Gastrocnemius medialis (tissue), 4 donors: ENCODE results near the gene PFDN1. TPM values are rescaled to one million over a fixed set of nuclear protein-coding genes. Genes with fewer than 3 reads are reported as not detected.

ENCODE experiments used
- ATAC-seq, 2 donors: fragments of 150-250 bp; one replicate each; pipeline ENCODE4 v1.9.1; 2016
- DNase-seq, 2 donors: peaks; one replicate each; pipeline ENCODE4 v3.0.0-alpha.2; 2019
- H3K27ac ChIP-seq, 4 donors: fragments of 200-600 bp; sonication (generic); 1 replicate in 1 of 4; 2 replicates in 3 of 4; pipeline ENCODE4 v1.5.1; 2016 to 2018; ENCODE audit warnings: mild to moderate bottlenecking in 2 of 4, moderate library complexity in 1 of 4
- H3K27me3 ChIP-seq, 3 donors: fragments of 200-600 bp; sonication (generic) in 2 of 3; 1 replicate in 1 of 3; 2 replicates in 2 of 3; pipeline versions ENCODE4 v1.5.1 to v1.6.0; 2016 to 2019; ENCODE audit warnings: mild to moderate bottlenecking in 1 of 3, moderate library complexity in 1 of 3
- H3K36me3 ChIP-seq, 2 donors: fragments of 200-600 bp; sonication (generic) in 1 of 2; one replicate each; pipeline ENCODE4 v1.5.1; 2017 to 2018
- H3K4me1 ChIP-seq, 2 donors: fragments of 200-600 bp; sonication (generic) in 1 of 2; one replicate each; pipeline ENCODE4 v1.5.1; 2016 to 2017; ENCODE audit warnings: mild to moderate bottlenecking in 2 of 2
- H3K4me3 ChIP-seq, 4 donors: fragments of 200-600 bp; sonication (generic) in 3 of 4; 1 replicate in 1 of 4; 2 replicates in 3 of 4; pipeline ENCODE4 v1.5.1; 2016 to 2019; ENCODE audit warnings: mild to moderate bottlenecking in 2 of 4
- H3K9me3 ChIP-seq, 3 donors: fragments of 200-600 bp; sonication (generic) in 2 of 3; 1 replicate in 1 of 3; 2 replicates in 2 of 3; pipeline ENCODE4 v1.5.1; 2016 to 2019
- CTCF ChIP-seq, 5 experiments: fragments of 450-650 bp in 3 of 5; fragments of 200-600 bp in 2 of 5; sonication (generic) in 2 of 5; IDR thresholded peaks in 4 of 5; conservative IDR thresholded peaks in 1 of 5; 1 replicate in 4 of 5; 2 replicates in 1 of 5; pipeline ENCODE4 v1.5.1; 2016 to 2019; ENCODE audit warnings: antibody characterized with exemption in 5 of 5, mild to moderate bottlenecking in 3 of 5, moderate library complexity in 3 of 5
- POLR2A ChIP-seq, 2 donors: fragments of 450-650 bp; IDR thresholded peaks; one replicate each; pipeline ENCODE4 v1.6.1; 2017; ENCODE audit warnings: antibody characterized with exemption in 2 of 2, mild to moderate bottlenecking in 2 of 2, moderate library complexity in 2 of 2
- in situ Hi-C, 4 donors: fragments of 200-750 bp; cut with MboI; loops; one replicate each; pipeline versions ENCODE4 v1.15.0 to v1.8.0; 2017; ENCODE audit warnings: low sequenced_read_pairs in 4 of 4
- intact Hi-C: fragments of 100-400 bp; cut with DNase I; formaldehyde crosslinking; loops from one replicate; pipeline ENCODE4 v1.15.1; 2023; ENCODE audit warnings: low total_unique reads
- total RNA-seq, 4 donors: library from RNA; depleted of rRNA; stranded (reverse); fragments of >200 nt; gene quantifications; one replicate each; pipeline versions ENCODE4 v1.1.0 to v1.2.3, GENCODE V29; 2016

PFDN1 gene
- total RNA-seq, 4 donors from 2014 or later, result 47.9 to 81.0 (median 77.9) TPM

- Histone ChIP-seq H3K4me1 (peaks cover 58 to 78% of the 10 kb centered on the region in 2 donors), H3K4me3 (no peak overlapping the region), H3K36me3 (peaks cover 0 to 5% of the 10 kb centered on the region in 2 donors), H3K9me3 (no peaks in the 10 kb centered on the region), H3K27me3 (no peaks in the 10 kb centered on the region), H3K27ac (peak overlapping the region; percentile 87 to 93 (median 92))
- intact Hi-C loops, result loop anchor here (10.0 kb wide), 1 partner anchor 306 kb away; the partner anchor contains the start of gene SRA1
- DNase-seq, result no peak
- no peak for TF ChIP-seq POLR2A (IDR thresholded peaks at IDR 0.05)
- TF ChIP-seq CTCF (IDR thresholded peaks at IDR 0.05 in 4 of 5, conservative IDR thresholded peaks at IDR 0.05 in 1 of 5), result no peak
- in situ Hi-C loops, result loop anchor here in 1 of 4 donors (5.0 to 25.0 kb wide), 2 partner anchors 104 to 314 kb away; partner anchors contain the start of genes APBB3, SLC35A4 and SRA1
- no peak for ATAC-seq
These were observed 54.5 kb downstream of the PFDN1 start for GRCh38 chr5:140248414-140248813.

GRCh38 chr5:140246378-140247122, 56.4 kb downstream of the PFDN1 start:
- no peaks in the 10 kb centered on the region for H3K9me3 ChIP-seq
- H3K4me3 ChIP-seq, result no peak overlapping the region
- H3K4me1 ChIP-seq, result peaks cover 68 to 85% of the 10 kb centered on the region in 2 donors
- ATAC-seq (peak in 1 of 2 donors; percentile 12), DNase-seq (no peak)
- H3K36me3 ChIP-seq, result peaks cover 0 to 5% of the 10 kb centered on the region in 2 donors
- H3K27ac ChIP-seq, result peak overlapping the region; percentile 87 to 93 (median 92)
- intact Hi-C loops, result loop anchor here (1.0 to 10.0 kb wide), 2 partner anchors 15 to 308 kb away; partner anchors contain the start of gene SRA1
- in situ Hi-C loops, result loop anchor here in 1 of 4 donors (5.0 to 25.0 kb wide), 2 partner anchors 106 to 316 kb away; partner anchors contain the start of genes APBB3, SLC35A4 and SRA1
- TF ChIP-seq CTCF (IDR thresholded peaks at IDR 0.05 in 4 of 5, conservative IDR thresholded peaks at IDR 0.05 in 1 of 5) (no peak), POLR2A (IDR thresholded peaks at IDR 0.05) (no peak)
- no peaks in the 10 kb centered on the region for H3K27me3 ChIP-seq

- no peaks in the 10 kb centered on the region for H3K9me3 ChIP-seq
- H3K4me1 ChIP-seq, result peaks cover 70 to 85% of the 10 kb centered on the region in 2 donors
- DNase-seq (no peak), ATAC-seq (no peak)
- peak overlapping the region; percentile 87 to 93 (median 92) for H3K27ac ChIP-seq
- TF ChIP-seq POLR2A (IDR thresholded peaks at IDR 0.05) (no peak), CTCF (IDR thresholded peaks at IDR 0.05 in 4 of 5, conservative IDR thresholded peaks at IDR 0.05 in 1 of 5) (no peak)
- H3K36me3 ChIP-seq, result peaks cover 0 to 5% of the 10 kb centered on the region in 2 donors
- intact Hi-C loops, result loop anchor here (1.0 to 10.0 kb wide), 3 partner anchors 15 to 309 kb away; partner anchors contain the start of gene SRA1
- no peak overlapping the region for H3K4me3 ChIP-seq
- in situ Hi-C loops, result loop anchor here in 1 of 4 donors (5.0 to 25.0 kb wide), 2 partner anchors 106 to 316 kb away; partner anchors contain the start of genes APBB3, SLC35A4 and SRA1
- H3K27me3 ChIP-seq, result no peaks in the 10 kb centered on the region
These were observed 57.0 kb downstream of the PFDN1 start for GRCh38 chr5:140245926-140246325.

GRCh38 chr5:140245341-140245740, 57.6 kb downstream of the PFDN1 start:
- no peak for DNase-seq
- H3K4me1 ChIP-seq, result peaks cover 75 to 85% of the 10 kb centered on the region in 2 donors
- no peak for ATAC-seq
- no peak overlapping the region for H3K4me3 ChIP-seq
- intact Hi-C loops (loop anchor here (2.0 to 10.0 kb wide), 2 partner anchors 51 to 309 kb away; partner anchors contain the start of gene SRA1), in situ Hi-C loops (loop anchor here in 1 of 4 donors (5.0 to 25.0 kb wide), 2 partner anchors 107 to 317 kb away; partner anchors contain the start of genes APBB3, SLC35A4 and SRA1)
- H3K27me3 ChIP-seq, result no peaks in the 10 kb centered on the region
- TF ChIP-seq POLR2A (IDR thresholded peaks at IDR 0.05), result no peak
- no peak for TF ChIP-seq CTCF (IDR thresholded peaks at IDR 0.05 in 4 of 5, conservative IDR thresholded peaks at IDR 0.05 in 1 of 5)
- H3K27ac ChIP-seq, result peak overlapping the region; percentile 87 to 93 (median 92)
- H3K36me3 ChIP-seq, result peaks cover 0 to 5% of the 10 kb centered on the region in 2 donors
- no peaks in the 10 kb centered on the region for H3K9me3 ChIP-seq
